ENCODE results near the gene DNAJC25.

The DNAJC25 gene

DNA sequence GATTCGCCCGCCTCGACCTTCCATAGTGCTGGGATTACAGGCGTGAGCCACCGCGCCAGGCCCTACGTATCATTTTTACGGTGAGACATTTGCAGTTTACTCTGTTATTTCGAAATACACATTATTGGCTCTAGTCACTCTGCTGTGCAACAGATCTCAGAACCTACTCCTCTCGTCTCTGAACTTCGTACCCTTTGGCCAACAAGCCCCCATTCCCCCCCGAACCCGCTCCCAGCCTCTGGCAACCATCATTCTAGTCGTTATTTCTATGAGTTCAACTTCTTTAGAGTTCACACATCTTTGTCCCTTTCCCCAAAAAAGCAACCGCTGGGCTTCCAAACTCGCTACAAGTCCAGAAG lies 32.4 kb upstream of the DNAJC25 start:
- TF ChIP-seq, protein P1, sequence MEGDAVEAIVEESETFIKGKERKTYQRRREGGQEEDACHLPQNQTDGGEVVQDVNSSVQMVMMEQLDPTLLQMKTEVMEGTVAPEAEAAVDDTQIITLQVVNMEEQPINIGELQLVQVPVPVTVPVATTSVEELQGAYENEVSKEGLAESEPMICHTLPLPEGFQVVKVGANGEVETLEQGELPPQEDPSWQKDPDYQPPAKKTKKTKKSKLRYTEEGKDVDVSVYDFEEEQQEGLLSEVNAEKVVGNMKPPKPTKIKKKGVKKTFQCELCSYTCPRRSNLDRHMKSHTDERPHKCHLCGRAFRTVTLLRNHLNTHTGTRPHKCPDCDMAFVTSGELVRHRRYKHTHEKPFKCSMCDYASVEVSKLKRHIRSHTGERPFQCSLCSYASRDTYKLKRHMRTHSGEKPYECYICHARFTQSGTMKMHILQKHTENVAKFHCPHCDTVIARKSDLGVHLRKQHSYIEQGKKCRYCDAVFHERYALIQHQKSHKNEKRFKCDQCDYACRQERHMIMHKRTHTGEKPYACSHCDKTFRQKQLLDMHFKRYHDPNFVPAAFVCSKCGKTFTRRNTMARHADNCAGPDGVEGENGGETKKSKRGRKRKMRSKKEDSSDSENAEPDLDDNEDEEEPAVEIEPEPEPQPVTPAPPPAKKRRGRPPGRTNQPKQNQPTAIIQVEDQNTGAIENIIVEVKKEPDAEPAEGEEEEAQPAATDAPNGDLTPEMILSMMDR (IDR thresholded peaks at IDR 0.05; ENCODE audit: low read depth, low read length, missing control alignments) = no peak
- H3K27ac ChIP-seq = peak overlapping the region; percentile 80
- H3K27me3 ChIP-seq (replicated peaks) = no peaks in the 10 kb centered on the region
- H3K4me3 ChIP-seq (ENCODE audit: low read depth, low read length) = peak overlapping the region; percentile 70
- DNase-seq = peak; percentile 31
- in situ Hi-C loops (cut with HindIII; ENCODE audit: low pct_ligation_motif_present, low sequenced_read_pairs) = no loop called here
- H3K36me3 ChIP-seq (replicated peaks) = peaks cover 18% of the 10 kb centered on the region

DNA sequence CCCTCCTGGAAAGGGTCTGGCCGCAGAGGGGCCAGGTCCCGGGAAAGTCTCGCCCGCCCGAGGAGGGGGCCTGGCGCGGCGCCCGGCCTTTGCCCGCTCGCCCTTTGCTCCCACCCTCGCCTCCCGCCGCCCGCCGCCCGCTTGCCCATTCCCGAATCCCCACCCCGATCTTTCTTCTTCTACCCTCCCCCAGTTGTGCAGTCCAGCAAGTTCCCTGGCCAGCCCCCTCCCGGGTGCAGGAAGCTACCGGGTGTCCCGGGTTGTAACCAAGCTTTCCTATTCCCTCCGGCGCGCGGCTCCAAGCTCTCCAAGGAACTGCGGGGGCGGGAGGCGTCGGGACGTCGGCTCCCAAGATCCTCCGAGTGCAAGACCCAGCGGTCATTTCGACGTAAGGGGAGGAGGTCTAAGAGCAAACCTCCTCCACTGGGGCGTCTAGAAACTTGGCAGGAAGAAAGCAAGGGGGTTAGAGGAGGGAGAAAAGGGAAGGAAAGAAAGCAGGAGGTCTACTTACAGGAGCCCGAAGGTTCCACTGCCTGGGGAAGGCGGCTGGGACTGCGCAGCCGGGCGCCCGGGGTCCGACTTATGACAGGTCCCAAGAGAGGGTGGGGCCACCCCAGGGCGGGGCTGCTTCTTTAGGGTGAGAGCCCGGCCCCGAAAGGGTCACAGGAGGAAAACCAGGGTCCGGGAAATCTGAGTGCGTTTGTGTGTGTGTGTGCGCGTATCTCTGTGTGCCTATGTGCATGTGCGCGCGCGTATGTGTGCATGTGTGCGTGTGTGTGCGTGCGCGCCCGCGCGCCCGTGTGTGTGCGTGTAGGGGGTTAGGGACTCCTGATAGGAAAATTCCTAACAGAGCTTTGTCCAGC lies 31.8 kb upstream of the DNAJC25 start, which contains the start of gene PTGR1:
PTGR1 (minus strand) TSS at position 556 of the 863 bp plus-strand sequence. CDS start 2,225 bp downstream, outside the sequence.
- Histone ChIP-seq H3K27ac (peak within 1 kb of the TSS; percentile 80), H3K27me3 (replicated peaks) (no peaks in the 10 kb centered on the region), H3K36me3 (replicated peaks) (peaks cover 14% of the 10 kb centered on the region), H3K4me3 (ENCODE audit: low read depth, low read length) (peak within 1 kb of the TSS; percentile 70)
- peak; percentile 81 for DNase-seq
- in situ Hi-C loops (cut with HindIII; ENCODE audit: low pct_ligation_motif_present, low sequenced_read_pairs) = no loop called here
- TF ChIP-seq, protein P1 (IDR thresholded peaks at IDR 0.05; ENCODE audit: low read depth, low read length, missing control alignments) = no peak

DNA sequence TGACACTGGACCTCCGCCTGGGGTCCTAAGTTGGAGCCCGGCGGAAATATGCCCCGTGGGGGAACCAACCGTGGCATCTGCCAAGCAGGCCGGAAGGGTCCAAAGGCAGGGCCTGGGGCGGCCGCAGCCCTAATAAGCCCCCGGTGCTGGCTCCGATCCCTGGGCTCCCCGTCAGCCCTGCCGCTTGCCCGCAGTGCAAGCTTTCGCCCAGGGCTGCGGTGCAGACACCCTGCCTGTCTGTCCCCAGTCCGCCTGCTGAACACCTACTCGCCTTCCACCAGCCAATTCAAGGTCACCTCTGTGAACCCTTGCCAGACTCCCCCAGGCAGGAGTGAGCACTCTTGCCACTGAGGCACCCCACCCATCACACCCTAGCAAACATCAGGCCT lies 31.2 kb upstream of the DNAJC25 start:
- Histone ChIP-seq H3K27ac (peak overlapping the region; percentile 80), H3K27me3 (replicated peaks) (no peaks in the 10 kb centered on the region), H3K4me3 (ENCODE audit: low read depth, low read length) (peak overlapping the region; percentile 70), H3K36me3 (replicated peaks) (peaks cover 14% of the 10 kb centered on the region)
- TF ChIP-seq, protein P1 (IDR thresholded peaks at IDR 0.05; ENCODE audit: low read depth, low read length, missing control alignments) = no peak
- in situ Hi-C loops (cut with HindIII; ENCODE audit: low pct_ligation_motif_present, low sequenced_read_pairs) = no loop called here
- no peak for DNase-seq

DNA sequence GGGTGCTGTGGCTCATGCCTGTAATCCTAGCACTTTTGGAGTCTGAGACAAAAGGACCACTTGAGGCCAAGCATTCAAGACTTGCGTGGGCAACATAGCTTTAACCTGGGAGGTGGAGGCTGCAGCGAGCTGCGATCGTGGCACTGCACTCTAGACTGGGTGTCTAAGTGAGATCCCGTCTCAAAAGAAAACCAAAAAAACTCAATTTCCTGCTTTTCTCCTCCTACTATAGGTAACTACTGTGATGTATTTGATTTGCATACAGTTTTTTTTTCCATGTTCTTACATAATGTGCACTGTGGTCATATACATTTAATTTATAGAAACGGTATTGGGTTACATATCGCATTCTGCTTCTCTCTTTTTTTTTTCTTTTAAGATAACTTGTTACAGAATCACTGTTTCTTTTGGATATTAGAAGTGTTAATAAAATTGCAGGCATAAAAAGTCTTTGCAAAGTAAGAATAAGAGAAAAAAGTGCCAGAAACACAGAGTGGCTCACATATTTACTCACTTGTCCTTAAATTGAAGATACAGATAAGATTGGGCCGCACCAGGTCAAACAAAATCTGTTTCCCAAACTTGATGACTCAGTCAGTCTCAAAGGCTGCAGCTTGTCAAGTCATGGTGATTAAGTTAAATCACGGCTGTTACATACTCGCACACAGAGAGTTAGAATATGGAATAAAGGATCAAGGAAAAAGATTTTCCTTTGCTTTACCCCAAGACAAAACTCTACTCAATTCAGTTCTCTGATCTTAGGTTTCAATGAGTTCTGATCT lies 29.7 kb upstream of the DNAJC25 start:
- H3K36me3 ChIP-seq (replicated peaks) = peaks cover 4% of the 10 kb centered on the region
- in situ Hi-C loops (cut with HindIII; ENCODE audit: low pct_ligation_motif_present, low sequenced_read_pairs) = no loop called here
- no peaks in the 10 kb centered on the region for H3K27me3 ChIP-seq (replicated peaks)
- no peak overlapping the region for H3K4me3 ChIP-seq (ENCODE audit: low read depth, low read length)
- TF ChIP-seq, protein P1 (IDR thresholded peaks at IDR 0.05; ENCODE audit: low read depth, low read length, missing control alignments) = no peak
- peak overlapping the region; percentile 19 for H3K27ac ChIP-seq
- peak; percentile 45 for DNase-seq

DNA sequence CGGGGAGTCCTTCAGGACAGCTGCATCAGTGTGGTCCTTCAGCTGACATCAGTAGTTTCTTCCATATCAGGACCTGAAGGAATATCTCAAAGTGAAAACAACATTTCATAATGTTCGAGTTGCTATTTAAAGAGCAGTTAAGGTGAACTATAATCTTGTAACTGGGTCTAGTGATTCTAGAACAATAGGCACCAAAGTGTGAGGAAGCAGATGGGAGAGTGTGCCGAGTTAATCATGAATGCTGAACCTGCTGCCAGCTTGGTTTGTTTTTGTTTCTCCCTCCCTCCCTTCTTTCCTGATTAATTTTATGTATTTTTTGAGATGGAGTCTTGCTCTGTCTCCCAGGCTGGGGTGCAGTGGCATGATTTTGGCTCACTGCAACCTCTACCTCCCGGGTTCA lies 28.1 kb upstream of the DNAJC25 start:
- in situ Hi-C loops (cut with HindIII; ENCODE audit: low pct_ligation_motif_present, low sequenced_read_pairs) = no loop called here
- DNase-seq = no peak
- Histone ChIP-seq H3K4me3 (ENCODE audit: low read depth, low read length) (no peak overlapping the region), H3K27ac (no peak overlapping the region), H3K36me3 (replicated peaks) (no peaks in the 10 kb centered on the region), H3K27me3 (replicated peaks) (no peaks in the 10 kb centered on the region)
- TF ChIP-seq, protein P1 (IDR thresholded peaks at IDR 0.05; ENCODE audit: low read depth, low read length, missing control alignments) = no peak
